HEK293T (cell line): ENCODE measurements around the gene PCBP3.

Source experiments
- ARNT ChIP-seq: fragments of 450-650 bp; IDR thresholded peaks from 2 replicates; pipeline ENCODE4 v1.6.1; 2017; ENCODE audit warnings: mild to moderate bottlenecking
- BHLHE40 ChIP-seq: fragments of 450-650 bp; IDR thresholded peaks from 2 replicates; pipeline ENCODE4 v1.6.1; 2016; ENCODE audit warnings: mild to moderate bottlenecking, moderate library complexity, borderline replicate concordance
- ELF4 ChIP-seq: fragments of 450-650 bp; IDR thresholded peaks from 2 replicates; pipeline ENCODE4 v1.6.1; 2017; ENCODE audit warnings: antibody characterized with exemption
- FOXA1 ChIP-seq: fragments of 450-650 bp; IDR thresholded peaks from 2 replicates; pipeline ENCODE4 v1.6.1; 2016; ENCODE audit warnings: mild to moderate bottlenecking
- FOXK2 ChIP-seq: fragments of 450-650 bp; IDR thresholded peaks from 2 replicates; pipeline ENCODE4 v1.6.1; 2016; ENCODE audit warnings: mild to moderate bottlenecking
- FOXM1 ChIP-seq: fragments of 450-650 bp; IDR thresholded peaks from 2 replicates; pipeline ENCODE4 v1.6.1; 2017; ENCODE audit warnings: mild to moderate bottlenecking, borderline replicate concordance
- SP1 ChIP-seq: fragments of 450-650 bp; IDR thresholded peaks from 2 replicates; pipeline ENCODE4 v1.6.1; 2017
- SUZ12 ChIP-seq: fragments of 450-650 bp; IDR thresholded peaks from 2 replicates; pipeline ENCODE4 v1.6.1; 2016; ENCODE audit warnings: mild to moderate bottlenecking
- ZNF384 ChIP-seq: fragments of 450-650 bp; IDR thresholded peaks from 2 replicates; pipeline ENCODE4 v1.6.1; 2016
- TF ChIP-seq, protein P1 (sequence below): fragments of 450-650 bp; IDR thresholded peaks from 2 replicates; pipeline ENCODE4 v1.6.1; 2016

- TF ChIP-seq ARNT (no peak), FOXK2 (no peak), FOXA1 (no peak), FOXM1 (no peak), ZNF384 (no peak), SUZ12 (no peak), SP1 (no peak), ELF4 (no peak), BHLHE40 (no peak)
- TF ChIP-seq, protein P1, sequence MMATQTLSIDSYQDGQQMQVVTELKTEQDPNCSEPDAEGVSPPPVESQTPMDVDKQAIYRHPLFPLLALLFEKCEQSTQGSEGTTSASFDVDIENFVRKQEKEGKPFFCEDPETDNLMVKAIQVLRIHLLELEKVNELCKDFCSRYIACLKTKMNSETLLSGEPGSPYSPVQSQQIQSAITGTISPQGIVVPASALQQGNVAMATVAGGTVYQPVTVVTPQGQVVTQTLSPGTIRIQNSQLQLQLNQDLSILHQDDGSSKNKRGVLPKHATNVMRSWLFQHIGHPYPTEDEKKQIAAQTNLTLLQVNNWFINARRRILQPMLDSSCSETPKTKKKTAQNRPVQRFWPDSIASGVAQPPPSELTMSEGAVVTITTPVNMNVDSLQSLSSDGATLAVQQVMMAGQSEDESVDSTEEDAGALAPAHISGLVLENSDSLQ, result no peak
Observed at GRCh38 chr21:45934554-45934953, 291.0 kb downstream of the PCBP3 start.
